GM10847 (cell line): ENCODE measurements around the gene SC5D.

Experiments used
- POLR2A ChIP-seq: IDR thresholded peaks from 2 replicates; pipeline ENCODE4 v1.6.1; 2011; ENCODE audit not compliant: insufficient read length; ENCODE audit errors: extremely low read depth

SC5D gene

DNA sequence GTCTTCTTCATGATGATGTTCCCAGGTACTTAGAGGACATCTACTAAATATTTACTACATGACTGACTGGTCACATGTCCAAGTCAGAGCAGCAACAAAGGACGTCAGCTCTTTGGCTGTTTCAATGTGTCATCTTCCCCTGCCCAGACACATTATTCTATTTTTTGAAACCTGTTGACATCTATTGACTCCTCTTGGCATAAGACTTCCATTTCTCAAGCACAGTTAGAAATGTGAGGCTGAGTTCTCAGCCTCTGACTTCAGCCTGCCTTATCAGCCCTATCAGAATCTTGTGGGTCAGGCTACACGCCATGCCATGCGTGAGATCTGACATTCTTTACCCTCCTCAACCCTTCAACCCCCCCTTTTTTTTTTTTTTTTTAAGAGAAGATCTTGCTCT lies 63.8 kb downstream of the SC5D start:
- no peak for TF ChIP-seq POLR2A
